HepG2 (cell line): ENCODE data around the gene LEPROT. TPM values are rescaled to one million over a fixed set of nuclear protein-coding genes. Genes with fewer than 3 reads are reported as not detected.

ENCODE experiments used
- CBX2 ChIP-seq, 2 experiments: fragments of 200-600 bp in 1 of 2; sonication (generic); formaldehyde crosslinking in 1 of 2; IDR thresholded peaks; 2 replicates each; pipeline versions ENCODE4 v1.7.0 to v1.8.1; 2018 to 2022; ENCODE audit warnings: low read depth in 2 of 2, low read length in 1 of 2, mild to moderate bottlenecking in 1 of 2, missing genetic modification reagents in 1 of 2
- CC2D1A ChIP-seq: sonication (generic); formaldehyde crosslinking; IDR thresholded peaks from 2 replicates; pipeline ENCODE4 v1.8.1; 2023; ENCODE audit warnings: mild to moderate bottlenecking, missing genetic modification reagents
- CCDC6 ChIP-seq: sonication (generic); formaldehyde crosslinking; IDR thresholded peaks from 2 replicates; pipeline ENCODE4 v1.8.1; 2022; ENCODE audit warnings: mild to moderate bottlenecking, missing genetic modification reagents, moderate library complexity
- HCFC1 ChIP-seq: fragments of 150-350 bp; IDR thresholded peaks from 2 replicates; pipeline ENCODE4 v1.6.1; 2014; ENCODE audit warnings: low read depth, low read length
- KLF16 ChIP-seq, 2 experiments: sonication (generic) in 1 of 2; formaldehyde crosslinking in 1 of 2; IDR thresholded peaks; 2 replicates each; pipeline versions ENCODE4 v1.6.1 to v1.8.0; 2016 to 2023; ENCODE audit warnings: missing genetic modification reagents in 2 of 2, missing compliant biosample characterization in 1 of 2
- MED8 ChIP-seq: sonication (generic); formaldehyde crosslinking; IDR thresholded peaks from 2 replicates; pipeline ENCODE4 v1.8.1; 2023; ENCODE audit warnings: mild to moderate bottlenecking, missing genetic modification reagents; ENCODE audit not compliant: insufficient replicate concordance
- PHF5A ChIP-seq: IDR thresholded peaks from one replicate; pipeline ENCODE4 v1.6.1; 2018; ENCODE audit warnings: low read depth, missing genetic modification reagents; ENCODE audit not compliant: unreplicated experiment
- STAG1 ChIP-seq: sonication (generic); formaldehyde crosslinking; IDR thresholded peaks from 2 replicates; pipeline ENCODE4 v1.4.0; 2020; ENCODE audit warnings: missing genetic modification reagents
- TBL1XR1 ChIP-seq: fragments of 150-350 bp; IDR thresholded peaks from 2 replicates; pipeline ENCODE4 v1.6.1; 2014; ENCODE audit warnings: borderline replicate concordance, low read length; ENCODE audit not compliant: partially characterized antibody
- ZBTB42 ChIP-seq: sonication (generic); formaldehyde crosslinking; IDR thresholded peaks from 2 replicates; pipeline ENCODE4 v1.5.0; 2020; ENCODE audit warnings: mild to moderate bottlenecking, missing genetic modification reagents
- ZKSCAN1 ChIP-seq: fragments of 150-350 bp; IDR thresholded peaks from 2 replicates; pipeline ENCODE4 v1.6.1; 2014; ENCODE audit warnings: low read length
- ZKSCAN5 ChIP-seq: sonication (generic); formaldehyde crosslinking; IDR thresholded peaks from 2 replicates; pipeline ENCODE4 v1.5.1; 2020; ENCODE audit warnings: mild to moderate bottlenecking, missing genetic modification reagents
- ZNF546 ChIP-seq: sonication (generic); formaldehyde crosslinking; conservative IDR thresholded peaks from 2 replicates; pipeline ENCODE4 v1.8.1; 2023; ENCODE audit warnings: mild to moderate bottlenecking, missing genetic modification reagents
- ZNF556 ChIP-seq: sonication (generic); formaldehyde crosslinking; IDR thresholded peaks from 2 replicates; pipeline ENCODE4 v1.4.0; 2020; ENCODE audit warnings: mild to moderate bottlenecking, missing genetic modification reagents, borderline replicate concordance
- ZNF572 ChIP-seq: sonication (generic); formaldehyde crosslinking; IDR thresholded peaks from 2 replicates; pipeline ENCODE4 v1.5.1; 2020; ENCODE audit warnings: mild to moderate bottlenecking, missing genetic modification reagents
- ZNF773 ChIP-seq: sonication (generic); formaldehyde crosslinking; IDR thresholded peaks from 2 replicates; pipeline ENCODE4 v1.4.0; 2020; ENCODE audit warnings: missing genetic modification reagents, borderline replicate concordance
- ZNF775 ChIP-seq: sonication (generic); formaldehyde crosslinking; IDR thresholded peaks from 2 replicates; pipeline ENCODE4 v1.4.0; 2020; ENCODE audit warnings: missing genetic modification reagents, mild to moderate bottlenecking, moderate library complexity, borderline replicate concordance
- ZNF839 ChIP-seq: sonication (generic); formaldehyde crosslinking; IDR thresholded peaks from 2 replicates; pipeline ENCODE4 v1.4.0; 2020; ENCODE audit warnings: missing genetic modification reagents, mild to moderate bottlenecking, borderline replicate concordance
- polyA plus RNA-seq, 8 experiments: library from polyadenylated mRNA; depleted of rRNA in 3 of 8; stranded (reverse) in 7 of 8; unstranded in 1 of 8; fragments of >200 nt; fragmentation: Illumina TruSeq in 4 of 8; extraction: Trizol in 4 of 8; gene quantifications; 2 replicates each; pipeline versions ENCODE4 v1.2.1 to v1.2.3, GENCODE V29; 2011 to 2016; ENCODE audit warnings: low read depth in 4 of 8, missing spikeins in 1 of 8, mixed read lengths in 1 of 8; ENCODE audit not compliant: insufficient read depth in 1 of 8
- total RNA-seq, 5 experiments: library from RNA; depleted of rRNA; stranded (reverse); fragments of >200 nt; fragmentation: Illumina TruSeq; extraction: Trizol; gene quantifications; 2 replicates each; pipeline ENCODE4 v1.2.3, GENCODE V29; 2016; ENCODE audit warnings: low read depth in 1 of 5
- TF ChIP-seq, protein P1 (sequence below): IDR thresholded peaks from 2 replicates; pipeline ENCODE4 v1.4.0; 2020; ENCODE audit warnings: mild to moderate bottlenecking, missing genetic modification reagents
- TF ChIP-seq, protein P2 (sequence below): sonication (generic); formaldehyde crosslinking; IDR thresholded peaks from 2 replicates; pipeline ENCODE4 v1.8.1; 2023; ENCODE audit warnings: mild to moderate bottlenecking, missing genetic modification reagents, borderline replicate concordance
- TF ChIP-seq, protein P3 (sequence below): sonication (generic); formaldehyde crosslinking; IDR thresholded peaks from 2 replicates; pipeline ENCODE4 v1.4.0; 2020; ENCODE audit warnings: mild to moderate bottlenecking, missing genetic modification reagents
- TF ChIP-seq, protein P4 (sequence below): sonication (generic); formaldehyde crosslinking; IDR thresholded peaks from 2 replicates; pipeline ENCODE4 v1.4.0; 2020; ENCODE audit warnings: mild to moderate bottlenecking, missing genetic modification reagents

LEPROT gene
- total and polyA plus RNA-seq, 2 of the 13 experiments (the other 11 are each of a cell fraction or from before 2014, with no cell fraction given) = 36.8 to 51.4 TPM

DNA sequence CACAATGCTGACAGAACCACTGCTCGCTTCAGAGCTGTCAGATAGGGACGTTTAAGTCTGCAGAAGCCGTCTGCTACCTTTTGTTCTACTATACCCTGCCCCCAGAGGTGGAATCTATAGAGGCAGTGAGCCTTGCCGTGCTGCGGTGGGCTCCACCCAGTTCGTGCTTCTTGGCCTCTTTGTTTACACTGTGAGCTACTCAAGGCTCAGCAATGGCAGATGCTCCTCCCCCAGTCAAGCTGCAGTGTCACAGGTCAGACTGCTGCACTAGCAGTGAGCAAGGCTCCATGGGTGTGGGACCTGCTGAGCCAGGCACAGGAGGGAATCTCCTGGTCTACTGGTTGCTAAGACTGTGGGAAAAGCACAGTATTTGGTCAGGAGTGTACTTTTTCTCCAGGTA, 47.1 kb downstream of the LEPROT start (continued):
- no peak for TF ChIP-seq ZBTB42
- no peak for TF ChIP-seq PHF5A (CRISPR knock-in tag)
- no peak for TF ChIP-seq ZNF773 (CRISPR knock-in tag)
- TF ChIP-seq, protein P1, sequence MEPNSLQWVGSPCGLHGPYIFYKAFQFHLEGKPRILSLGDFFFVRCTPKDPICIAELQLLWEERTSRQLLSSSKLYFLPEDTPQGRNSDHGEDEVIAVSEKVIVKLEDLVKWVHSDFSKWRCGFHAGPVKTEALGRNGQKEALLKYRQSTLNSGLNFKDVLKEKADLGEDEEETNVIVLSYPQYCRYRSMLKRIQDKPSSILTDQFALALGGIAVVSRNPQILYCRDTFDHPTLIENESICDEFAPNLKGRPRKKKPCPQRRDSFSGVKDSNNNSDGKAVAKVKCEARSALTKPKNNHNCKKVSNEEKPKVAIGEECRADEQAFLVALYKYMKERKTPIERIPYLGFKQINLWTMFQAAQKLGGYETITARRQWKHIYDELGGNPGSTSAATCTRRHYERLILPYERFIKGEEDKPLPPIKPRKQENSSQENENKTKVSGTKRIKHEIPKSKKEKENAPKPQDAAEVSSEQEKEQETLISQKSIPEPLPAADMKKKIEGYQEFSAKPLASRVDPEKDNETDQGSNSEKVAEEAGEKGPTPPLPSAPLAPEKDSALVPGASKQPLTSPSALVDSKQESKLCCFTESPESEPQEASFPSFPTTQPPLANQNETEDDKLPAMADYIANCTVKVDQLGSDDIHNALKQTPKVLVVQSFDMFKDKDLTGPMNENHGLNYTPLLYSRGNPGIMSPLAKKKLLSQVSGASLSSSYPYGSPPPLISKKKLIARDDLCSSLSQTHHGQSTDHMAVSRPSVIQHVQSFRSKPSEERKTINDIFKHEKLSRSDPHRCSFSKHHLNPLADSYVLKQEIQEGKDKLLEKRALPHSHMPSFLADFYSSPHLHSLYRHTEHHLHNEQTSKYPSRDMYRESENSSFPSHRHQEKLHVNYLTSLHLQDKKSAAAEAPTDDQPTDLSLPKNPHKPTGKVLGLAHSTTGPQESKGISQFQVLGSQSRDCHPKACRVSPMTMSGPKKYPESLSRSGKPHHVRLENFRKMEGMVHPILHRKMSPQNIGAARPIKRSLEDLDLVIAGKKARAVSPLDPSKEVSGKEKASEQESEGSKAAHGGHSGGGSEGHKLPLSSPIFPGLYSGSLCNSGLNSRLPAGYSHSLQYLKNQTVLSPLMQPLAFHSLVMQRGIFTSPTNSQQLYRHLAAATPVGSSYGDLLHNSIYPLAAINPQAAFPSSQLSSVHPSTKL (CRISPR knock-in tag) = peak; percentile 94
- TF ChIP-seq ZNF572 (CRISPR knock-in tag) = no peak
- TF ChIP-seq ZKSCAN1 = no peak
- TF ChIP-seq, protein P2, sequence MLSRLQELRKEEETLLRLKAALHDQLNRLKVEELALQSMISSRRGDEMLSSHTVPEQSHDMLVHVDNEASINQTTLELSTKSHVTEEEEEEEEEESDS (CRISPR knock-in tag) = no peak
- TF ChIP-seq, protein P3, sequence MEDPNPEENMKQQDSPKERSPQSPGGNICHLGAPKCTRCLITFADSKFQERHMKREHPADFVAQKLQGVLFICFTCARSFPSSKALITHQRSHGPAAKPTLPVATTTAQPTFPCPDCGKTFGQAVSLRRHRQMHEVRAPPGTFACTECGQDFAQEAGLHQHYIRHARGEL = no peak
- TF ChIP-seq CBX2 (IDR thresholded peaks at IDR 0.05; ENCODE audit: low read depth, low read length) = no peak
- no peak for TF ChIP-seq CBX2 (CRISPR knock-in tag; IDR thresholded peaks at IDR 0.05; ENCODE audit: low read depth)
- peak; percentile 50; the same call in 1 of the 2 replicates for TF ChIP-seq ZNF556
- TF ChIP-seq TBL1XR1 = no peak
- TF ChIP-seq KLF16 (CRISPR knock-in tag; IDR thresholded peaks at IDR 0.05) = peak in 1 of 2 experiments; percentile 59; a peak in 1 of 4 replicates
- TF ChIP-seq STAG1 (CRISPR knock-in tag) = peak; percentile 15
- no peak for TF ChIP-seq ZNF775 (CRISPR knock-in tag)
- peak; percentile 65; the same call in 1 of the 2 replicates for TF ChIP-seq CCDC6 (CRISPR knock-in tag)
- no peak for TF ChIP-seq CC2D1A (CRISPR knock-in tag)
- no peak for TF ChIP-seq ZKSCAN5 (CRISPR knock-in tag)
- no peak for TF ChIP-seq ZNF546 (CRISPR knock-in tag)
- no peak for TF ChIP-seq MED8 (CRISPR knock-in tag)
- TF ChIP-seq, protein P4, sequence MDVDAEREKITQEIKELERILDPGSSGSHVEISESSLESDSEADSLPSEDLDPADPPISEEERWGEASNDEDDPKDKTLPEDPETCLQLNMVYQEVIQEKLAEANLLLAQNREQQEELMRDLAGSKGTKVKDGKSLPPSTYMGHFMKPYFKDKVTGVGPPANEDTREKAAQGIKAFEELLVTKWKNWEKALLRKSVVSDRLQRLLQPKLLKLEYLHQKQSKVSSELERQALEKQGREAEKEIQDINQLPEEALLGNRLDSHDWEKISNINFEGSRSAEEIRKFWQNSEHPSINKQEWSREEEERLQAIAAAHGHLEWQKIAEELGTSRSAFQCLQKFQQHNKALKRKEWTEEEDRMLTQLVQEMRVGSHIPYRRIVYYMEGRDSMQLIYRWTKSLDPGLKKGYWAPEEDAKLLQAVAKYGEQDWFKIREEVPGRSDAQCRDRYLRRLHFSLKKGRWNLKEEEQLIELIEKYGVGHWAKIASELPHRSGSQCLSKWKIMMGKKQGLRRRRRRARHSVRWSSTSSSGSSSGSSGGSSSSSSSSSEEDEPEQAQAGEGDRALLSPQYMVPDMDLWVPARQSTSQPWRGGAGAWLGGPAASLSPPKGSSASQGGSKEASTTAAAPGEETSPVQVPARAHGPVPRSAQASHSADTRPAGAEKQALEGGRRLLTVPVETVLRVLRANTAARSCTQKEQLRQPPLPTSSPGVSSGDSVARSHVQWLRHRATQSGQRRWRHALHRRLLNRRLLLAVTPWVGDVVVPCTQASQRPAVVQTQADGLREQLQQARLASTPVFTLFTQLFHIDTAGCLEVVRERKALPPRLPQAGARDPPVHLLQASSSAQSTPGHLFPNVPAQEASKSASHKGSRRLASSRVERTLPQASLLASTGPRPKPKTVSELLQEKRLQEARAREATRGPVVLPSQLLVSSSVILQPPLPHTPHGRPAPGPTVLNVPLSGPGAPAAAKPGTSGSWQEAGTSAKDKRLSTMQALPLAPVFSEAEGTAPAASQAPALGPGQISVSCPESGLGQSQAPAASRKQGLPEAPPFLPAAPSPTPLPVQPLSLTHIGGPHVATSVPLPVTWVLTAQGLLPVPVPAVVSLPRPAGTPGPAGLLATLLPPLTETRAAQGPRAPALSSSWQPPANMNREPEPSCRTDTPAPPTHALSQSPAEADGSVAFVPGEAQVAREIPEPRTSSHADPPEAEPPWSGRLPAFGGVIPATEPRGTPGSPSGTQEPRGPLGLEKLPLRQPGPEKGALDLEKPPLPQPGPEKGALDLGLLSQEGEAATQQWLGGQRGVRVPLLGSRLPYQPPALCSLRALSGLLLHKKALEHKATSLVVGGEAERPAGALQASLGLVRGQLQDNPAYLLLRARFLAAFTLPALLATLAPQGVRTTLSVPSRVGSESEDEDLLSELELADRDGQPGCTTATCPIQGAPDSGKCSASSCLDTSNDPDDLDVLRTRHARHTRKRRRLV (CRISPR knock-in tag) = no peak
- no peak for TF ChIP-seq HCFC1
- no peak for TF ChIP-seq ZNF839 (CRISPR knock-in tag)
